Stimulated activated CD4-positive, alpha-beta T cell treated with anti-CD3 and anti-CD28 coated beads, Interleukin-4, amount 100 ng/mL, for 1 hour (primary cell): ENCODE results near the gene SECTM1.

ENCODE experiments used
- DNase-seq: peaks from one replicate; pipeline ENCODE4 v3.0.0-alpha.2; 2020

The SECTM1 gene

GRCh38 chr17:82277851-82278250 is 55.7 kb downstream of the SECTM1 start:
- DNase-seq, result no peak

GRCh38 chr17:82276938-82277337 is 56.6 kb downstream of the SECTM1 start:
- DNase-seq, result no peak

GRCh38 chr17:82275326-82275725 is 58.2 kb downstream of the SECTM1 start:
- no peak for DNase-seq

GRCh38 chr17:82274134-82275020 is 59.2 kb downstream of the SECTM1 start:
- no peak for DNase-seq

GRCh38 chr17:82273327-82274133 is 60.0 kb downstream of the SECTM1 start, which contains the start of gene CSNK1D:
CSNK1D (minus strand) TSS chr17:82273700; CDS start chr17:82273381, 319 bp downstream.
- peak; percentile 94 for DNase-seq

GRCh38 chr17:82272495-82273326 is 60.9 kb downstream of the SECTM1 start:
- peak; percentile 43 for DNase-seq

GRCh38 chr17:82271401-82271800 is 62.2 kb downstream of the SECTM1 start:
- DNase-seq, result no peak
